Measurements from ENCODE around the gene HECTD3. TPM values are rescaled to one million over a fixed set of nuclear protein-coding genes. Genes with fewer than 3 reads are reported as not detected.

HECTD3 gene
- 26.5 and 29.0 TPM in 2 replicates for total RNA-seq

DNA sequence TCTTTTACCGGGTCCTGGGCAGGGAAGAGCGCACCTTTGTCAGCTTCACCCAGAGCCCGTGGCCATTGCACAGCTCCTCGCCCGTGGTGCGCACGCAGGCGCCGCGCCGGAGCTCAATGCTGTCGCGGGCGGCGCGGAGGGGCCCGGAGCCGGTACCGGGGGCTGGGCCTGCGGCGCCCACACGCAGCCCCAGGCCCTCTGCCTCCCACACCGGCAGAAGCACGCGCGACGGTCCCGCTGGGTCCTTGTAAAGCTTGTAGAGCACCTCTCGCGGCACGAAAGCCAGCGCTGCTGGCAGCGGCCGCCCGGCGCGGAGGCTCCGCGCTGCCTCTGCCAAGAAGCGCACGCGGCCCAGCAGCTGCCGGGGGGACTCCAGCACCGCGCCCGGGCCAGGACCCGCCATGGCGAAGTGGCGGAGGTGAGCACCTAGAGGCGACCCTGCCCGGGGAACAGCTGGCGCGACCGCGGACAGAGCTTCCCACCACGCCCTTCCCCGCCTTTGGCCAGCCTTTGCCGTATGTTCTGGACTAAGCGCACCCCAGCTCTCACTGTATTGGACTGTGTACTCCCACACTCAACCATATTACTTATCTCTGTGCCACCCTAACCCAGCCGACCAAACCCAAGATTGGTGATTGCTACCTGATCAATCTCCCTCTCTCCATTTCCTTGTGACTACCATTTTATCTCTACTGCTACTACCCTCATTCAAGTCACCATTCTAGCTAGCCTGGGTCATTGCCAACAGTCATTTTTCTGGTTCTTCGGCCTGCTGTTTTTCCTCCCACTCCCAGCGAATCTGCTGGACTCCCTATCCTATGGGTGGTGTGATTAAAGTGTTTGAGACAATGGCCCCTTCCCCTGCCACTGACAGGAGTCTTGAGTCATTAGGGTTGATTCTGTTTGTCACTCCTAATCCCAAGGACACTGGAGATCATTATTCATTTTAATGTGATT is at the start of gene HECTD3:
Gene HECTD3 (minus strand): TSS at position 470 of the 957 bp plus-strand sequence. CDS start 67 bp downstream, at position 403.

DNA sequence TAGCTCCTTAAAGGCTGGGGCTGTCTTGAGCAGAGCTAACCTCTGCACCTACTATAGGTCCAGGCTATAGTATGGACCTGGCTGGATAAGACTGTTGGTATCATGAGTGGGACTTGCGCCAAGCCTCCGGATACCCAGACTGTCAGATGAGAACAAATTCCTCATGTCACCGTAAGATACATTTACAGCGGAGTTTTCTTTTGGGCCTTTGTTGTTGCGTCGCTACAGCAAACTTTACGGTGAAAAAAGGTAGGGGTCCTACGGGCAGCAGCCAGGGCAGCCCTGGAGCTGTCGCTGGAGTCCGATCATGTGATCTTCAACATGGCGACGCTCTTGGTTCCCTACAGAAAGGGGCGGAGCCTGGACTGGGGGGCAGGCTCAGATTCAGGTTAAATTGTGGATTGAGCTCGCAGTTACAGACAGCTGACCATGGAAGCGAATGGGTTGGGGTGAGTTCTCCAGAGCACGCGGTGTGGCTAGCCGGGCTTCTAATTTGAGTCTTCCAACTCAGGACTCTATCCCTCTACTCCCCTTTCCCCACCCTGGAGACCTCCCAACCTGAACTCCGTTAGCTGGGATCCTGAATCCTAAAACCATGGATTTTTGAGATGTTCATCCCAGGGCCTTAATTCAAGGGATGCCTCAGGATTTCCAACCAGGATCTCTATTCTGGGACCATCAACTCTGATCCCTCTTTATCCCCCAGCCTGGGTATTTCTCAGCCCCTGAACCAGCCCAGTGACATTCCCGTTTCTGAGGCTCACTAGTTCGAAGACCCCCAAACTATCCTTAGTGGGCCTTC is 914 bp upstream of the HECTD3 start, which contains the start of gene UROD:
Gene UROD (plus strand): TSS at position 418 of the 802 bp plus-strand sequence. CDS start 12 bp downstream, at position 430.

Other genes with a start within 250 kb of the HECTD3 start
- 2,450 and 2,499 TPM in 2 replicates for gene RPS8, start 235.8 kb downstream of the HECTD3 start, total RNA-seq
- gene BEST4, start 223.2 kb downstream of the HECTD3 start, total RNA-seq, result not detected in 2 replicates
- gene PLK3, start 210.9 kb downstream of the HECTD3 start, total RNA-seq, result 12.3 and 12.9 TPM in 2 replicates
- 4.9 TPM in 1 of 2 replicates, not detected in the other for gene DYNLT4, start 204.0 kb downstream of the HECTD3 start, total RNA-seq
- gene BTBD19, start 202.8 kb downstream of the HECTD3 start, total RNA-seq, result 5.1 and 7.8 TPM in 2 replicates
- 0.10 and 1.5 TPM in 2 replicates for gene PTCH2, start 168.1 kb downstream of the HECTD3 start, total RNA-seq
- gene EIF2B3, start 24.7 kb downstream of the HECTD3 start, total RNA-seq, result 16.5 and 18.0 TPM in 2 replicates
- 77.1 and 79.5 TPM in 2 replicates for gene UROD, start 930 bp upstream of the HECTD3 start, total RNA-seq
- gene ZSWIM5, start 195.3 kb upstream of the HECTD3 start, total RNA-seq, result 0.39 and 0.44 TPM in 2 replicates

All from cardiac ventricle fibroblast (primary cell).